PC-3 (cell line): ENCODE data around the gene EDC3. TPM values are rescaled to one million over a fixed set of nuclear protein-coding genes. Genes with fewer than 3 reads are reported as not detected.

Experiments used
- ATAC-seq: fragments of 200-7000 bp; cut with Tn5 transposase; 2 replicates; pipeline ENCODE4 v1.9.1; 2020; ENCODE audit warnings: mild to moderate bottlenecking, moderate library complexity
- BruUV-seq: library from RNA; stranded (reverse); fragments of 400-500 nt; replicated peaks from 2 replicates; lab custom pipeline; 2021; lab: Mats Ljungman, UMichigan
- CTCF ChIA-PET: fragments of 300-600 bp; sonication (Branson Sonifier 250); formaldehyde crosslinking; loops from one replicate; lab custom pipeline; 2022; ENCODE audit warnings: antibody characterized with exemption; lab: Charles Lee
- POLR2A ChIA-PET: fragments of 300-600 bp; sonication (Branson Sonifier 250); formaldehyde crosslinking; loops from one replicate; lab custom pipeline; 2022; ENCODE audit warnings: antibody characterized with exemption; ENCODE audit not compliant: unreplicated experiment; lab: Charles Lee
- DNase-seq: peaks from one replicate; pipeline ENCODE4 v3.0.0-alpha.2; 2015
- H2AFZ ChIP-seq: fragments of 300-600 bp; sonication (generic); 2 replicates; pipeline ENCODE4 v1.6.0; 2016; ENCODE audit warnings: antibody characterized with exemption, low read length
- H3F3A ChIP-seq: fragments of 300-600 bp; sonication (generic); one replicate; pipeline ENCODE4 v1.6.0; 2017; ENCODE audit warnings: antibody characterized with exemption, low read length, control low read depth, mild to moderate bottlenecking; ENCODE audit not compliant: unreplicated experiment
- H3K27ac ChIP-seq: fragments of 300-600 bp; sonication (generic); 2 replicates; pipeline ENCODE4 v1.5.1; 2016; ENCODE audit warnings: mild to moderate bottlenecking, low read length
- H3K27me3 ChIP-seq: fragments of 300-600 bp; sonication (generic); 2 replicates; pipeline ENCODE4 v1.6.1; 2016; ENCODE audit warnings: low read length, mixed read lengths
- H3K36me3 ChIP-seq: fragments of 300-600 bp; sonication (generic); 2 replicates; pipeline ENCODE4 v1.6.1; 2016; ENCODE audit warnings: low read depth, mixed run types, low read length, mixed read lengths
- H3K4me1 ChIP-seq: fragments of 300-600 bp; sonication (generic); 2 replicates; pipeline ENCODE4 v1.5.1; 2016; ENCODE audit warnings: low read length; ENCODE audit not compliant: insufficient read depth
- H3K4me2 ChIP-seq: fragments of 300-600 bp; sonication (generic); 2 replicates; pipeline ENCODE4 v1.6.0; 2016; ENCODE audit warnings: low read length
- H3K4me3 ChIP-seq: fragments of 300-600 bp; sonication (generic); 2 replicates; pipeline ENCODE4 v1.5.1; 2016; ENCODE audit warnings: mild to moderate bottlenecking, low read length, mixed read lengths
- H3K79me2 ChIP-seq: fragments of 300-600 bp; sonication (generic); 2 replicates; pipeline ENCODE4 v1.6.1; 2017; ENCODE audit warnings: low read length, mixed read lengths
- H3K9ac ChIP-seq: fragments of 300-600 bp; sonication (generic); 2 replicates; pipeline ENCODE4 v1.6.0; 2016; ENCODE audit warnings: mild to moderate bottlenecking, low read length
- H3K9me2 ChIP-seq: fragments of 300-600 bp; sonication (generic); replicated peaks from 2 replicates; pipeline ENCODE4 v1.6.1; 2016; ENCODE audit warnings: mixed run types, low read length, mixed read lengths
- H3K9me3 ChIP-seq: fragments of 300-600 bp; sonication (generic); 2 replicates; pipeline ENCODE4 v1.6.1; 2016; ENCODE audit warnings: low read length, mixed read lengths
- H4K20me1 ChIP-seq: fragments of 300-600 bp; sonication (generic); 2 replicates; pipeline ENCODE4 v1.6.1; 2016; ENCODE audit warnings: low read length, mixed read lengths
- CTCF ChIP-seq: fragments of 300-600 bp; sonication (generic); conservative IDR thresholded peaks from 2 replicates; pipeline ENCODE4 v1.5.1; 2017; ENCODE audit warnings: antibody characterized with exemption, low read depth, mild to moderate bottlenecking, low read length
- EZH2 ChIP-seq: fragments of 300-600 bp; sonication (generic); IDR thresholded peaks from one replicate; pipeline ENCODE4 v1.6.1; 2017; ENCODE audit warnings: antibody characterized with exemption, mild to moderate bottlenecking, low read length; ENCODE audit not compliant: unreplicated experiment
- EZH2phosphoT487 ChIP-seq: fragments of 300-600 bp; sonication (generic); IDR thresholded peaks from 2 replicates; pipeline ENCODE4 v1.6.1; 2018; ENCODE audit warnings: mild to moderate bottlenecking, antibody characterized with exemption, low read length, borderline replicate concordance
- intact Hi-C: fragments of 100-400 bp; cut with micrococcal nuclease; formaldehyde crosslinking; loops from 2 replicates; pipeline ENCODE4 v1.9.0; 2023
- total RNA-seq: library from RNA; depleted of rRNA; stranded (reverse); fragments of >200 nt; gene quantifications from 2 replicates; pipeline ENCODE4 v1.2.3, GENCODE V29; 2014

EDC3 gene
- total RNA-seq, 1 experiment from 2014 or later: 9.9 TPM

DNA sequence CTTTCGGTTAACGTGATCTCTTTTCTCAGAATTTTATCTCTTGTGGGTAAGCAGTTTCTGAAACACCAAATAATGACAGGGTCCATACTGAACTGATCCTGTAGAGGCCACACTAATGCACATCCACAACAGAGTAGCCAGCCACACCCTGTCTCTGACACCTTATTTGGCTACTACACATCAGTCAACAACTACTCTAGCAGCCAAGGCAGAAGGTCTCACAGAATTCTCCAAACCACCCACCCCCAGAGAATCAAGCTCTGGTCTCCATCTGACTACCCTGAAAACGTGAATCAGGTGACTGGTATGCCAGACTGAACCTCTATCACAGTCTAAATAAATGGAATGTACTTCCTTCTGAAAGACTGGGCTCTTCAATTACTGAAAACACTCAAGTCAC lies 38.0 kb downstream of the EDC3 start:
- H3K9ac ChIP-seq: no peak overlapping the region
- DNase-seq: no peak
- ChIA-PET CTCF (no interaction called here), POLR2A (no interaction called here)
- H3K27me3 ChIP-seq: no peaks in the 10 kb centered on the region
- no TSS peak for BruUV-seq
- TF ChIP-seq EZH2phosphoT487: no peak
- TF ChIP-seq EZH2: no peak
- TF ChIP-seq CTCF: no peak
- no peaks in the 10 kb centered on the region for H3F3A ChIP-seq
- no peaks in the 10 kb centered on the region for H3K9me3 ChIP-seq
- no peaks in the 10 kb centered on the region for H3K9me2 ChIP-seq
- H2AFZ ChIP-seq: no peak overlapping the region
- peaks cover 27% of the 10 kb centered on the region for H3K79me2 ChIP-seq
- intact Hi-C loops: no loop called here
- H3K4me2 ChIP-seq: no peak overlapping the region
- peaks cover 10% of the 10 kb centered on the region for H3K4me1 ChIP-seq
- peaks cover 10% of the 10 kb centered on the region; the same call in 1 of the 2 replicates for H3K36me3 ChIP-seq
- no peak overlapping the region for H3K4me3 ChIP-seq
- H3K27ac ChIP-seq: no peak overlapping the region
- no peak for ATAC-seq
- H4K20me1 ChIP-seq: no peaks in the 10 kb centered on the region

DNA sequence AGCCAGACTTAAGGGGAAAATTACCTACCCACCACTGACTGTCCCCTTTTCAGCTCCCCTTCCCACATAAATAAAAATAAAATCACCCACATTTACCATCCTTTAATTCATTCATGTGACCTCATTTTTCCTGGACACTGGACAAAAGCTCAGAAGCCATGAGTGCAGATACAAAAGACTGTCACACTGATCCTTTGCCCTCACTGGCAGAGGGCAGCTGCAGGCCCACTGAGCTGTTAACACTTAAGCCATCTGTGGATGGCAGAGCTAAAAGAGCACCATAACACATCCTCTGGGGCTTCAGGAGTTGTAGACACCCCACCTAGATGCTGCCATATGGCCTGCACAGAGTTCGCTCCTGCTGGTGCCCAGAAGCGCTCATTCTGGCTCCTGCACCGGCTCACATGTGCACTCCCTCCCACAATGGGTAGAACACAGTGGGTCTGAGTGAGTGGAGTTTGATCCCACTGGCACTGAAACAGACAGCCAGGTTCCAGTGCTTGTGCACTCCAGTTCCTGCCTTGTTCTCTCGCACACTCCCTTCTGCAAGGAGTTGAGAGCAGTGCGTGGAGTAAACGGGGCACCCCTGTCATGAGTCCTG lies 38.8 kb downstream of the EDC3 start:
- TF ChIP-seq EZH2: no peak
- no peak for TF ChIP-seq CTCF
- no peak for TF ChIP-seq EZH2phosphoT487
- POLR2A ChIA-PET: no interaction called here
- H3K4me3 ChIP-seq: no peak overlapping the region
- H3K9me2 ChIP-seq: no peaks in the 10 kb centered on the region
- no peak overlapping the region for H3K27ac ChIP-seq
- H2AFZ ChIP-seq: no peak overlapping the region
- no peak for ATAC-seq
- H3F3A ChIP-seq: no peaks in the 10 kb centered on the region
- no peaks in the 10 kb centered on the region for H3K27me3 ChIP-seq
- no peaks in the 10 kb centered on the region for H3K9me3 ChIP-seq
- no peak overlapping the region for H3K9ac ChIP-seq
- H3K36me3 ChIP-seq: peaks cover 10% of the 10 kb centered on the region; the same call in 1 of the 2 replicates
- peaks cover 10% of the 10 kb centered on the region for H3K4me1 ChIP-seq
- intact Hi-C loops: no loop called here
- DNase-seq: no peak
- CTCF ChIA-PET: interaction anchor here (0.6 kb wide), 1 partner anchor 25 kb away, joined by 3 read pairs; no protein-coding TSS in a partner anchor
- H3K4me2 ChIP-seq: no peak overlapping the region
- no peaks in the 10 kb centered on the region for H4K20me1 ChIP-seq
- peaks cover 21% of the 10 kb centered on the region for H3K79me2 ChIP-seq
- BruUV-seq: no TSS peak

GRCh38 chr15:74655424-74655823 lies 40.4 kb downstream of the EDC3 start:
- no peaks in the 10 kb centered on the region for H4K20me1 ChIP-seq
- no peak overlapping the region for H3K9ac ChIP-seq
- H3K9me2 ChIP-seq: no peaks in the 10 kb centered on the region
- H3K9me3 ChIP-seq: no peaks in the 10 kb centered on the region
- TF ChIP-seq EZH2: no peak
- no peak for TF ChIP-seq CTCF
- no peak for TF ChIP-seq EZH2phosphoT487
- peaks cover 13% of the 10 kb centered on the region for H3K79me2 ChIP-seq
- ATAC-seq (no peak), DNase-seq (no peak)
- H3K36me3 ChIP-seq: peaks cover 10% of the 10 kb centered on the region; the same call in 1 of the 2 replicates
- peaks cover 10% of the 10 kb centered on the region for H3K4me1 ChIP-seq
- POLR2A ChIA-PET: no interaction called here
- H3K27me3 ChIP-seq: no peaks in the 10 kb centered on the region
- H3F3A ChIP-seq: no peaks in the 10 kb centered on the region
- CTCF ChIA-PET: no interaction called here
- no peak overlapping the region for H3K4me3 ChIP-seq
- no peak overlapping the region for H3K4me2 ChIP-seq
- H3K27ac ChIP-seq: no peak overlapping the region
- intact Hi-C loops: no loop called here
- no TSS peak for BruUV-seq
- no peak overlapping the region for H2AFZ ChIP-seq
